HEK293T (cell line): ENCODE results near the gene TCF19.

Source experiments
- ELF4 ChIP-seq: fragments of 450-650 bp; IDR thresholded peaks from 2 replicates; pipeline ENCODE4 v1.6.1; 2017; ENCODE audit warnings: antibody characterized with exemption
- FOXM1 ChIP-seq: fragments of 450-650 bp; IDR thresholded peaks from 2 replicates; pipeline ENCODE4 v1.6.1; 2017; ENCODE audit warnings: mild to moderate bottlenecking, borderline replicate concordance
- SP1 ChIP-seq: fragments of 450-650 bp; IDR thresholded peaks from 2 replicates; pipeline ENCODE4 v1.6.1; 2017
- SUZ12 ChIP-seq: fragments of 450-650 bp; IDR thresholded peaks from 2 replicates; pipeline ENCODE4 v1.6.1; 2016; ENCODE audit warnings: mild to moderate bottlenecking
- ZNF384 ChIP-seq: fragments of 450-650 bp; IDR thresholded peaks from 2 replicates; pipeline ENCODE4 v1.6.1; 2016

- TF ChIP-seq FOXM1 (no peak), ELF4 (no peak), SUZ12 (no peak), ZNF384 (no peak), SP1 (no peak)
These were observed 40.2 kb upstream of the TCF19 start for GRCh38 chr6:31118178-31118577.
